ENCODE data around the gene INSL3.

- TF ChIP-seq POLR2A (IDR thresholded peaks at IDR 0.05; ENCODE audit: control extremely low read depth in 1 of 2, low read depth in 2 of 2, low read length in 2 of 2) (no peak), USF2 (IDR thresholded peaks at IDR 0.05; ENCODE audit: low read length) (no peak), CEBPB (IDR thresholded peaks at IDR 0.05; ENCODE audit: low read depth, low read length) (no peak), CTCF (IDR thresholded peaks at IDR 0.05; ENCODE audit: control extremely low read depth in 1 of 3, insufficient read depth in 1 of 3, low read depth in 1 of 3, low read length in 3 of 3) (no peak), JUN (IDR thresholded peaks at IDR 0.05; ENCODE audit: low read depth, low read length) (no peak), POLR2AphosphoS5 (IDR thresholded peaks at IDR 0.05; ENCODE audit: low read depth, low read length) (no peak), TAF1 (IDR thresholded peaks at IDR 0.05; ENCODE audit: low read depth, low read length) (no peak)
Measured at GRCh38 chr19:17770613-17771012, 50.7 kb downstream of the INSL3 start.

Measured in H1 (cell line).